Erythroblast (primary cell): Measurements from ENCODE around the gene PMPCA.

ENCODE experiments used
- GATA1 ChIP-seq: IDR thresholded peaks from 2 replicates; pipeline ENCODE4 v1.6.1; 2011; ENCODE audit warnings: low read depth, mild to moderate bottlenecking, control low read depth, low read length, moderate library complexity
- POLR2A ChIP-seq: IDR thresholded peaks from 2 replicates; pipeline ENCODE4 v1.6.1; 2011; ENCODE audit warnings: mild to moderate bottlenecking, low read length

- no peak for TF ChIP-seq GATA1
- no peak for TF ChIP-seq POLR2A
Measured at GRCh38 chr9:136444102-136444501, 33.6 kb downstream of the PMPCA start.
